Heart left ventricle (tissue), 16 donors: ENCODE data around the gene CPNE2. TPM values are rescaled to one million over a fixed set of nuclear protein-coding genes. Genes with fewer than 3 reads are reported as not detected.

Experiments used
- ATAC-seq, 4 donors: fragments of 200-7000 bp; cut with Tn5 transposase; one replicate each; pipeline ENCODE4 v1.9.1; 2020 to 2022; ENCODE audit warnings: moderate library complexity in 4 of 4, mild to moderate bottlenecking in 3 of 4, moderate number of reproducible peaks in 1 of 4
- DNase-seq, 5 donors: peaks; one replicate each; pipeline ENCODE4 v3.0.0-alpha.2; 2020
- H3K27ac ChIP-seq, 12 donors: fragments of 200-600 bp; sonication (generic) in 4 of 12; one replicate each; pipeline versions ENCODE4 v1.5.0 to v1.8.0; 2016 to 2022; ENCODE audit warnings: mild to moderate bottlenecking in 2 of 12
- H3K27me3 ChIP-seq, 9 donors: fragments of 200-600 bp; sonication (generic) in 2 of 9; one replicate each; pipeline versions ENCODE4 v1.5.1 to v1.8.0; 2016 to 2022; ENCODE audit warnings: mild to moderate bottlenecking in 3 of 9
- H3K36me3 ChIP-seq, 9 donors: fragments of 200-600 bp; sonication (generic) in 2 of 9; one replicate each; pipeline versions ENCODE4 v1.5.0 to v1.8.0; 2018 to 2022; ENCODE audit warnings: mild to moderate bottlenecking in 2 of 9
- H3K4me1 ChIP-seq, 12 donors: fragments of 200-600 bp; sonication (generic) in 4 of 12; one replicate each; pipeline versions ENCODE4 v1.5.0 to v1.8.0; 2016 to 2022; ENCODE audit warnings: mild to moderate bottlenecking in 3 of 12
- H3K4me3 ChIP-seq, 12 donors: fragments of 200-600 bp; sonication (generic) in 4 of 12; one replicate each; pipeline versions ENCODE4 v1.5.0 to v1.8.0; 2017 to 2022; ENCODE audit warnings: mild to moderate bottlenecking in 9 of 12, moderate library complexity in 4 of 12
- H3K9me3 ChIP-seq, 12 donors: fragments of 200-600 bp; sonication (generic) in 4 of 12; one replicate each; pipeline versions ENCODE4 v1.5.0 to v1.8.0; 2016 to 2022; ENCODE audit warnings: mild to moderate bottlenecking in 1 of 12
- CTCF ChIP-seq, 12 donors: fragments of 200-600 bp; sonication (generic) in 4 of 12; IDR thresholded peaks; one replicate each; pipeline versions ENCODE4 v1.5.0 to v1.8.0; 2018 to 2022; ENCODE audit warnings: antibody characterized with exemption in 12 of 12, mild to moderate bottlenecking in 5 of 12
- POLR2A ChIP-seq, 2 donors: fragments of 450-650 bp; IDR thresholded peaks; one replicate each; pipeline ENCODE4 v1.6.1; 2017; ENCODE audit warnings: antibody characterized with exemption in 2 of 2, mild to moderate bottlenecking in 2 of 2, moderate library complexity in 2 of 2
- WGBS, 4 donors: extraction: QIAGEN DNeasy Blood & Tissue Kit in 2 of 4; methylation state at CpG; one replicate each; pipeline versions ENCODE4 v1.1.5 to v1.1.7; 2013 to 2018; 5-methylcytosine and 5-hydroxymethylcytosine counted together
- intact Hi-C, 10 donors: fragments of 100-400 bp; cut with DNase I; formaldehyde crosslinking; loops; one replicate each; pipeline versions ENCODE4 v1.11.1 to v1.14.2; 2022
- polyA plus RNA-seq, 2 donors: library from polyadenylated mRNA; stranded (reverse); fragments of 200-250 nt; gene quantifications; one replicate each; pipeline ENCODE4 v1.2.3, GENCODE V29; 2013
- total RNA-seq, 9 donors: library from RNA; depleted of rRNA in 2 of 9; stranded (reverse); fragments of >200 nt in 2 of 9; fragmentation: NEBNext Ultra II Directional in 3 of 9; extraction: Animal tissue kit (Norgen Biotek cat#: 25700) in 3 of 9; gene quantifications; one replicate each; pipeline versions ENCODE4 v1.1.0 to v1.2.4, GENCODE V29; 2016 to 2023
- donor health status: ischemic (EF 13 %, LVEDD 7.1; RV severe dilation, severe dysfunction).
- donor health status: healthy with polysubstance abuse.
- donor health status: DM: no; HTN: yes; CAD: no.
- donor health status: DM: no; HTN: no; CAD: no.
- donor health status: ischemic (EF 25% LVEDD 6.9; RV normal size, moderate dysfunction).
- donor health status: ischemic (EF 25% LVEDD 5.7; RV mildly dilated, moderate dysfunction).
- donor health status: healthy.
- donor health status: DM: yes; HTN: yes; CAD: no.
- donor health status: ischemic (EF 35%, LVEDD 5.7; RV mildly dilated, moderate dysfunction).
- donor health status: nonischemic (EF 11% LVEDD 7.7; RV severe dilation, severe dysfunction).
- donor health status: DM: yes; HTN: yes; CAD: no.
- donor health status: PGD.
- donor health status: ischemic (EF 29% LVEDD 5.4; RV normal size, mild dysfunction).
- donor health status: nonischemic (EF 23%, LVEDD 6.1; RV moderate dilation, normal function).

CPNE2 gene
- total and polyA plus RNA-seq, 11 donors: 7.2 to 23.6 (median 14.0) TPM

- DNase-seq (peak; percentile 63 to 84 (median 67)), ATAC-seq (peak; percentile 50 to 86 (median 78))
- Histone ChIP-seq H3K4me1 (peaks cover 0 to 23% (median 6%) of the 10 kb centered on the region in 12 donors), H3K9me3 (no peaks in the 10 kb centered on the region), H3K27me3 (no peaks in the 10 kb centered on the region), H3K36me3 (peaks cover 0 to 100% (median 16%) of the 10 kb centered on the region in 9 donors), H3K27ac (no peak overlapping the region), H3K4me3 (peak overlapping the region in 4 of 12 donors; percentile 9 to 29 (median 24))
- TF ChIP-seq CTCF (IDR thresholded peaks at IDR 0.05) (peak; percentile 34 to 79 (median 62)), POLR2A (IDR thresholded peaks at IDR 0.05) (no peak)
- intact Hi-C loops: loop anchor here in 9 of 10 donors (1.0 to 10.0 kb wide), 9 partner anchors 57 to 181 kb away; partner anchors contain the start of genes CETP (in 6 of the 9), SLC12A3 (in 3 of the 9) and NLRC5 (in 1 of the 9)
- 30 to 41% (median 39%) methylated on average over 13 of the region's 13 CpGs for WGBS, 4 donors
Measured at GRCh38 chr16:57045694-57046381, 46.5 kb upstream of the CPNE2 start.

GRCh38 chr16:57048095-57048494, 44.3 kb upstream of the CPNE2 start:
- peaks cover 0 to 100% (median 24%) of the 10 kb centered on the region in 9 donors for H3K36me3 ChIP-seq
- WGBS, 4 donors: 64 to 92% (median 82%) methylated on average over 2 of the region's 2 CpGs

GRCh38 chr16:57049678-57050077, 42.7 kb upstream of the CPNE2 start:
- no peak for TF ChIP-seq CTCF (IDR thresholded peaks at IDR 0.05)
- no peak for TF ChIP-seq POLR2A (IDR thresholded peaks at IDR 0.05)
- WGBS, 4 donors: 88 to 95% (median 91%) methylated on average over 4 of the region's 4 CpGs
- DNase-seq (no peak), ATAC-seq (no peak)
- Histone ChIP-seq H3K36me3 (peaks cover 0 to 100% (median 24%) of the 10 kb centered on the region in 9 donors), H3K27ac (no peak overlapping the region), H3K27me3 (no peaks in the 10 kb centered on the region), H3K4me3 (no peak overlapping the region), H3K4me1 (peaks cover 0 to 12% (median 0%) of the 10 kb centered on the region in 12 donors), H3K9me3 (no peaks in the 10 kb centered on the region)
- intact Hi-C loops: loop anchor here in 6 of 10 donors (5.0 to 10.0 kb wide), 4 partner anchors 85 to 185 kb away; partner anchors contain the start of genes CETP (in 6 of the 6) and SLC12A3 (in 3 of the 6)

More at GRCh38 chr16:57048095-57048494, 44.3 kb upstream of the CPNE2 start:
- ATAC-seq: no peak
- TF ChIP-seq CTCF (IDR thresholded peaks at IDR 0.05): no peak
- TF ChIP-seq POLR2A (IDR thresholded peaks at IDR 0.05): no peak
- Histone ChIP-seq H3K9me3 (no peaks in the 10 kb centered on the region), H3K27me3 (no peaks in the 10 kb centered on the region), H3K4me3 (no peak overlapping the region), H3K4me1 (peaks cover 0 to 12% (median 0%) of the 10 kb centered on the region in 12 donors), H3K27ac (no peak overlapping the region)
- intact Hi-C loops: loop anchor here in 6 of 10 donors (5.0 to 10.0 kb wide), 4 partner anchors 83 to 183 kb away; partner anchors contain the start of genes CETP (in 6 of the 6) and SLC12A3 (in 3 of the 6)
- no peak for DNase-seq

- 92 to 96% (median 95%) methylated on average over 11 of the region's 11 CpGs for WGBS, 4 donors
- no peak overlapping the region for H3K4me3 ChIP-seq
- no peaks in the 10 kb centered on the region for H3K4me1 ChIP-seq
- H3K27me3 ChIP-seq: no peaks in the 10 kb centered on the region
- H3K36me3 ChIP-seq: peaks cover 0 to 100% (median 28%) of the 10 kb centered on the region in 9 donors
- H3K9me3 ChIP-seq: no peaks in the 10 kb centered on the region
- ATAC-seq: no peak
- no peak for DNase-seq
- intact Hi-C loops: no loop called here
- no peak overlapping the region for H3K27ac ChIP-seq
- TF ChIP-seq POLR2A (IDR thresholded peaks at IDR 0.05) (no peak), CTCF (IDR thresholded peaks at IDR 0.05) (no peak)
Measured at GRCh38 chr16:57051696-57052228, 40.6 kb upstream of the CPNE2 start.
